HEK293T (cell line): ENCODE data around the gene GATA2.

ENCODE experiments used
- CTBP1 ChIP-seq: fragments of 450-650 bp; IDR thresholded peaks from 2 replicates; pipeline ENCODE4 v1.6.1; 2016; ENCODE audit warnings: borderline replicate concordance
- FOXA1 ChIP-seq: fragments of 450-650 bp; IDR thresholded peaks from 2 replicates; pipeline ENCODE4 v1.6.1; 2016; ENCODE audit warnings: mild to moderate bottlenecking
- FOXK2 ChIP-seq: fragments of 450-650 bp; IDR thresholded peaks from 2 replicates; pipeline ENCODE4 v1.6.1; 2016; ENCODE audit warnings: mild to moderate bottlenecking
- FOXM1 ChIP-seq: fragments of 450-650 bp; IDR thresholded peaks from 2 replicates; pipeline ENCODE4 v1.6.1; 2017; ENCODE audit warnings: mild to moderate bottlenecking, borderline replicate concordance
- HDGF ChIP-seq: fragments of 450-650 bp; IDR thresholded peaks from 2 replicates; pipeline ENCODE4 v1.6.1; 2017; ENCODE audit warnings: antibody characterized with exemption, borderline replicate concordance
- PKNOX1 ChIP-seq: fragments of 450-650 bp; IDR thresholded peaks from 2 replicates; pipeline ENCODE4 v1.6.1; 2016
- SP1 ChIP-seq: fragments of 450-650 bp; IDR thresholded peaks from 2 replicates; pipeline ENCODE4 v1.6.1; 2017

DNA sequence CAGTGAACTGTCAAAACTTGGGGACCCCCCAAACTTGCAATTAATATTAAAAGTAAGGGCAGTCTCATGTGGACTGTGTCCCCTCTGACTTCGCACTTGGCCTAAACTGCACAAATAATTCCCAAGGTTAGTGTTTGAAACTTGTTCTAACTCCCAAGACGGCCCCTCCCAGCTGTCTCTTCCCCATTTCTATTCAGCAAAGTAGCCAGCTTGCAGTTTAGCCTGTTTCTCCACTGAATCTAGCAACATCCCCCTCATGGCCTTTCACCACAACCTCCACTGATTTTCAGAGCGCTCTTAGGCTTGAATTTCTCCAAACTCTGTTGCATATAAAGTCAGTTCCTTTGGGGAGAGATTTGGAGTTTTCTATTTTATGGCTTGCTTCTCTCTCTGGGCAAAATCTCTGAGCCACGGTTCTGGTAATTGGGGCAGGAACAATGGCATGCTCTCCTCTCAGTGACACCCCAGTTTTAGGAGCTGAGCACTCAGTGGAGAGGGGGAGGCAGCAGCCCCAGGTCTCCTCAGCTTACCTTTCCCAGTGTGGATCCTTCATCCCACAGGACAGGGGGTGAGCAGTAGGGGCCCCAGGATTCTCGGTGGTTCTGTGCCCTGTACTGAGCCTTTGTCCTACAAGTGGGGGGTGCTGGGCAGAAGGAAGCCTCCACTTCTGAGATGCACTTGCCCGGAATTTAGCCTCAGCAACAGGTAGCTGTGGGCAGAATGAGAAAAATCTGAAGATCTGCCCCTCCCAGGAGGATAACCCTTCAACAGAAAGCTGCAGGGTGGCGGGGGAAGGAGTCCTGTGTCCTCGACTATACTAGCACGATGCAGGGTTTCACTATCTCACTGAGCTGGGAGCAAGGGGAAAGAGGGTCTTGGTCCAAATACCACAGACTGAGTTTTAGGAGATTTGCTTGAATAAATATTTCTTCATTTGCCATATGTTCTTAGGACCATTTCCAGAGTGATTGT is 39.3 kb upstream of the GATA2 start:
- TF ChIP-seq SP1 (no peak), FOXA1 (no peak), FOXM1 (no peak), PKNOX1 (no peak), FOXK2 (no peak), CTBP1 (no peak), HDGF (no peak)
